HG02798 (cell line): Measurements from ENCODE around the gene HOXA9.

ENCODE experiments used
- ATAC-seq: cut with Tn5 transposase; IDR thresholded peaks from one replicate; pipeline ENCODE4 v1.9.1; 2021; ENCODE audit warnings: mild to moderate bottlenecking; ENCODE audit not compliant: unreplicated experiment, poor library complexity

HOXA9 gene

GRCh38 chr7:27165089-27165995 is at the start of gene HOXA9:
HOXA9 (minus strand) TSS chr7:27165537; CDS start chr7:27165457, 80 bp downstream.
- ATAC-seq = no peak

GRCh38 chr7:27214239-27214950 is 49.1 kb upstream of the HOXA9 start:
- ATAC-seq = no peak

GRCh38 chr7:27213433-27214238 is 48.3 kb upstream of the HOXA9 start:
- no peak for ATAC-seq

- ATAC-seq = no peak
Measured at GRCh38 chr7:27212497-27213432, 47.4 kb upstream of the HOXA9 start.

GRCh38 chr7:27211764-27212204 is 46.4 kb upstream of the HOXA9 start:
- no peak for ATAC-seq

- ATAC-seq = no peak
Measured at GRCh38 chr7:27211084-27211446, 45.7 kb upstream of the HOXA9 start.

GRCh38 chr7:27210441-27211083 is 45.2 kb upstream of the HOXA9 start:
- peak; percentile 67 for ATAC-seq

GRCh38 chr7:27209933-27210440 is 44.6 kb upstream of the HOXA9 start:
- no peak for ATAC-seq

- no peak for ATAC-seq
Measured at GRCh38 chr7:27208998-27209397, 43.7 kb upstream of the HOXA9 start.

GRCh38 chr7:27207348-27207985 is 42.1 kb upstream of the HOXA9 start:
- ATAC-seq = no peak

- no peak for ATAC-seq
Measured at GRCh38 chr7:27205325-27206280, 40.3 kb upstream of the HOXA9 start.

- no peak for ATAC-seq
Measured at GRCh38 chr7:27204851-27205322, 39.5 kb upstream of the HOXA9 start.

GRCh38 chr7:27203964-27204594 is 38.7 kb upstream of the HOXA9 start:
- no peak for ATAC-seq

GRCh38 chr7:27203365-27203953 is 38.1 kb upstream of the HOXA9 start:
- no peak for ATAC-seq

GRCh38 chr7:27202862-27203134 is 37.5 kb upstream of the HOXA9 start:
- no peak for ATAC-seq

GRCh38 chr7:27202018-27202861 is 36.9 kb upstream of the HOXA9 start:
- no peak for ATAC-seq
